Lung (tissue), 12 donors: ENCODE results near the gene SLC25A44. TPM values are rescaled to one million over a fixed set of nuclear protein-coding genes. Genes with fewer than 3 reads are reported as not detected.

Experiments used
- ATAC-seq: fragments of 200-7000 bp; cut with Tn5 transposase; one replicate; pipeline ENCODE4 v1.9.1; 2020; ENCODE audit warnings: moderate number of reproducible peaks; ENCODE audit not compliant: insufficient read depth, low FRiP score
- DNase-seq, 3 donors: peaks; one replicate each; pipeline ENCODE4 v3.0.0-alpha.2; 2013 to 2017
- H3K27ac ChIP-seq, 2 donors: one replicate each; pipeline ENCODE4 v1.5.1; 2013; ENCODE audit warnings: mild to moderate bottlenecking in 2 of 2, moderate library complexity in 2 of 2, control low read depth in 1 of 2, inconsistent platforms in 1 of 2, low read depth in 1 of 2, low read length in 1 of 2
- H3K27me3 ChIP-seq, 3 donors: one replicate each; pipeline ENCODE4 v1.5.1; 2013; ENCODE audit warnings: low read length in 2 of 3; ENCODE audit not compliant: control insufficient read depth in 3 of 3, insufficient read depth in 3 of 3
- H3K36me3 ChIP-seq, 4 donors: one replicate each; pipeline ENCODE4 v1.5.1; 2013; ENCODE audit warnings: low read length in 4 of 4, mild to moderate bottlenecking in 1 of 4, moderate library complexity in 1 of 4; ENCODE audit not compliant: control insufficient read depth in 4 of 4, insufficient read depth in 4 of 4
- H3K4me1 ChIP-seq, 5 donors: one replicate each; pipeline ENCODE4 v1.5.1; 2013; ENCODE audit warnings: low read length in 5 of 5, mild to moderate bottlenecking in 2 of 5, moderate library complexity in 1 of 5; ENCODE audit not compliant: control insufficient read depth in 5 of 5, insufficient read depth in 5 of 5
- H3K4me3 ChIP-seq: one replicate; pipeline ENCODE4 v1.5.1; 2013; ENCODE audit warnings: mild to moderate bottlenecking, control low read depth, moderate library complexity
- H3K9ac ChIP-seq, 2 donors: one replicate each; pipeline ENCODE4 v1.5.1; 2013; ENCODE audit warnings: low read length in 2 of 2, control low read depth in 1 of 2; ENCODE audit not compliant: insufficient read depth in 1 of 2
- H3K9me3 ChIP-seq, 4 donors: one replicate each; pipeline ENCODE4 v1.5.1; 2013; ENCODE audit warnings: low read length in 3 of 4, mild to moderate bottlenecking in 1 of 4, moderate library complexity in 1 of 4; ENCODE audit not compliant: control insufficient read depth in 4 of 4, insufficient read depth in 3 of 4
- WGBS, 2 donors: extraction: QIAGEN DNeasy Blood & Tissue Kit; methylation state at CpG; one replicate each; pipeline ENCODE4 v1.1.7; 2013; 5-methylcytosine and 5-hydroxymethylcytosine counted together
- polyA plus RNA-seq, 2 donors: library from polyadenylated mRNA; stranded (reverse); fragments of 200-250 nt; gene quantifications; one replicate each; pipeline ENCODE4 v1.2.1, GENCODE V29; 2013
- total RNA-seq, 2 donors: library from RNA; depleted of rRNA in 1 of 2; stranded (reverse); fragments of >200 nt in 1 of 2; gene quantifications; one replicate each; pipeline ENCODE4 v1.2.1, GENCODE V29; 2014 to 2021
- TF ChIP-seq, protein P1 (sequence below): IDR thresholded peaks from 2 replicates; pipeline ENCODE4 v1.5.1; 2012; ENCODE audit warnings: mild to moderate bottlenecking; ENCODE audit errors: control extremely low read depth, extremely low read depth
- donor health status: control.
- donor health status: control.
- donor health status: Bipolar disorder and iron deficiency.
- donor health status: healthy.
- donor health status: DM: yes; HTN: yes; CAD: no.

The SLC25A44 gene
- total and polyA plus RNA-seq, 4 donors: 8.0 to 28.4 (median 16.5) TPM

DNA sequence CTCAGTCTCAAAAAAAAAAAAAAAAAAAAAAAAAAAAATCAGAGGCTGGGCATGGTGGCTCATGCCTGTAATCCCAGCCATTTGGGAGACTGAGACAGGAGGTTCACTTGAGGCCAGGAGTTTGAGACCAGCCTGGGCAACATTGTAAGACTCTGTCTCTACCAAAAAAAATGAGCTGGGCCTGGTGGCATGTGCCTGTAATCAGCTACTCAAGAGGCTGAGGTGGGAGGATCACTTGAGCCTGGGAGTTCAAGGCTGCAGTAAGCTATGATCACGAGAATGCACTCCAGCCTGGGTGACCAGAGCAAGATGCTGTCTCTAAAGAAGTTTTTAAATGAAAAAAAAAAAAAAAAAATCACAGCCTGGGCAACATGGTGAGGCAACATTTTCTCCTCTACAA lies 30.2 kb upstream of the SLC25A44 start:
- TF ChIP-seq, protein P1, sequence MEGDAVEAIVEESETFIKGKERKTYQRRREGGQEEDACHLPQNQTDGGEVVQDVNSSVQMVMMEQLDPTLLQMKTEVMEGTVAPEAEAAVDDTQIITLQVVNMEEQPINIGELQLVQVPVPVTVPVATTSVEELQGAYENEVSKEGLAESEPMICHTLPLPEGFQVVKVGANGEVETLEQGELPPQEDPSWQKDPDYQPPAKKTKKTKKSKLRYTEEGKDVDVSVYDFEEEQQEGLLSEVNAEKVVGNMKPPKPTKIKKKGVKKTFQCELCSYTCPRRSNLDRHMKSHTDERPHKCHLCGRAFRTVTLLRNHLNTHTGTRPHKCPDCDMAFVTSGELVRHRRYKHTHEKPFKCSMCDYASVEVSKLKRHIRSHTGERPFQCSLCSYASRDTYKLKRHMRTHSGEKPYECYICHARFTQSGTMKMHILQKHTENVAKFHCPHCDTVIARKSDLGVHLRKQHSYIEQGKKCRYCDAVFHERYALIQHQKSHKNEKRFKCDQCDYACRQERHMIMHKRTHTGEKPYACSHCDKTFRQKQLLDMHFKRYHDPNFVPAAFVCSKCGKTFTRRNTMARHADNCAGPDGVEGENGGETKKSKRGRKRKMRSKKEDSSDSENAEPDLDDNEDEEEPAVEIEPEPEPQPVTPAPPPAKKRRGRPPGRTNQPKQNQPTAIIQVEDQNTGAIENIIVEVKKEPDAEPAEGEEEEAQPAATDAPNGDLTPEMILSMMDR: no peak
- Histone ChIP-seq H3K27me3 (no peaks in the 10 kb centered on the region), H3K4me3 (no peak overlapping the region), H3K9me3 (no peaks in the 10 kb centered on the region), H3K27ac (no peak overlapping the region), H3K36me3 (no peaks in the 10 kb centered on the region), H3K9ac (no peak overlapping the region), H3K4me1 (peaks cover 0 to 27% (median 10%) of the 10 kb centered on the region in 5 donors)
- 72 to 96% methylated on average over 1 of the region's 1 CpG for WGBS, 2 donors
- DNase-seq: no peak
- no peak for ATAC-seq

DNA sequence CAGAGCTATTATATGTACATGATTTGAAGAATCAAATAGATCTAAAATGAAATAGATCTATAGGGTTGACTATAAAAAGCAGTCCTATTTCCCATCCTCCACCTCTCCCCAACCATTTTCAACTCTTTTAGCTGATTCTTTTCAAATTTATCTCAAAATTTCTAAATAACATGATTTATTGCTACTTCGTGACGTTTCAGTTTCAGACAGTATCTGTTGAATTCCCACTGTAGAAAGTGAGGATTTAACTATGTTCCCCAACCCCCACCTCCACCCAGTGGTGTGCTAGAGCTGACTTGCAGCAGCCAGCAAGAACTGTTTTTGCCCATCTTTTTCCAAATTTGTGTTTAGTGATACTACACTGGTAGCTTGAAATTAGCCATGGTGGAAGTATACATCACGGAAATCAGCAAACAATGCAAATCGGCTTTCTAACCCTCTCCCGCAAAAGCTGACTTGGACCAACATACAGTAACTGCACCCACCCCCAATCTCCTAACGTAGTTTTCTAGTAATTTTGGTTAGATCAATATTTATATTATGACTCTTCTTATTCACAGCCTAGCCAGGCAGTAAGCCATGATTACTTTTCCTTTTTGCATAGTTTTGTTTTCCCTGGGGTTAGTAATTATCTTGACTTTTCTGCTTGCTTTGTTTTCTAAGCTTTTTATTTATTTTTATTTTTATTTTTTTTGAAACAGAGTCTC lies 29.6 kb upstream of the SLC25A44 start:
- Histone ChIP-seq H3K4me1 (peaks cover 0 to 27% (median 10%) of the 10 kb centered on the region in 5 donors), H3K27me3 (no peaks in the 10 kb centered on the region), H3K9me3 (no peaks in the 10 kb centered on the region), H3K9ac (no peak overlapping the region), H3K27ac (no peak overlapping the region), H3K36me3 (no peaks in the 10 kb centered on the region), H3K4me3 (no peak overlapping the region)
- TF ChIP-seq, protein P1: no peak
- 84 to 94% methylated on average over 6 of the region's 6 CpGs for WGBS, 2 donors
- DNase-seq (no peak), ATAC-seq (no peak)

GRCh38 chr1:156165083-156165482 lies 28.8 kb upstream of the SLC25A44 start:
- Histone ChIP-seq H3K27me3 (no peaks in the 10 kb centered on the region), H3K4me1 (peaks cover 0 to 26% (median 10%) of the 10 kb centered on the region in 5 donors), H3K9ac (no peak overlapping the region), H3K4me3 (no peak overlapping the region), H3K9me3 (no peaks in the 10 kb centered on the region), H3K36me3 (no peaks in the 10 kb centered on the region), H3K27ac (no peak overlapping the region)
- WGBS, 2 donors: 48% methylated on average over 2 of the region's 2 CpGs
- no peak for ATAC-seq
- TF ChIP-seq, protein P1: no peak
- no peak for DNase-seq
